GM23248 (cell line): ENCODE results near the gene ST6GAL1. TPM values are rescaled to one million over a fixed set of nuclear protein-coding genes. Genes with fewer than 3 reads are reported as not detected.
"Not testable (repeated sequence)": the region's sequence is repeated elsewhere in the genome, so short reads cannot be mapped to it uniquely, and the experiment has no call there.

Experiments used
- DNase-seq: peaks from one replicate; pipeline ENCODE4 v3.0.0-alpha.2; 2015
- H2AFZ ChIP-seq: fragments of 200-600 bp; sonication (generic); 2 replicates; pipeline ENCODE4 v1.6.1; 2016; ENCODE audit warnings: antibody characterized with exemption
- H3F3A ChIP-seq: fragments of 200-600 bp; sonication (generic); 2 replicates; pipeline ENCODE4 v1.6.1; 2016; ENCODE audit warnings: mild to moderate bottlenecking, antibody characterized with exemption, mixed run types; ENCODE audit not compliant: insufficient read depth
- H3K27ac ChIP-seq: fragments of 200-600 bp; sonication (generic); 2 replicates; pipeline ENCODE4 v1.5.1; 2016; ENCODE audit warnings: mild to moderate bottlenecking
- H3K27me3 ChIP-seq: fragments of 200-600 bp; sonication (generic); replicated peaks from 2 replicates; pipeline ENCODE4 v1.6.1; 2016; ENCODE audit warnings: mild to moderate bottlenecking; ENCODE audit not compliant: insufficient read depth
- H3K36me3 ChIP-seq: fragments of 200-600 bp; sonication (generic); 2 replicates; pipeline ENCODE4 v1.6.1; 2016; ENCODE audit warnings: low read depth, mild to moderate bottlenecking
- H3K4me1 ChIP-seq: fragments of 200-600 bp; sonication (generic); 2 replicates; pipeline ENCODE4 v1.6.1; 2016; ENCODE audit warnings: mild to moderate bottlenecking; ENCODE audit not compliant: insufficient read depth
- H3K4me2 ChIP-seq: fragments of 200-600 bp; sonication (generic); one replicate; pipeline ENCODE4 v1.6.1; 2016; ENCODE audit warnings: mild to moderate bottlenecking; ENCODE audit not compliant: unreplicated experiment
- H3K4me3 ChIP-seq: fragments of 200-600 bp; sonication (generic); 2 replicates; pipeline ENCODE4 v1.5.1; 2016; ENCODE audit warnings: mild to moderate bottlenecking
- H3K79me2 ChIP-seq: fragments of 200-600 bp; sonication (generic); 2 replicates; pipeline ENCODE4 v1.6.1; 2016; ENCODE audit warnings: mild to moderate bottlenecking; ENCODE audit not compliant: insufficient read depth
- H3K9ac ChIP-seq: fragments of 200-600 bp; sonication (generic); 2 replicates; pipeline ENCODE4 v1.6.1; 2016; ENCODE audit warnings: mild to moderate bottlenecking
- H3K9me2 ChIP-seq: fragments of 200-600 bp; sonication (generic); 2 replicates; pipeline ENCODE4 v1.6.1; 2016; ENCODE audit warnings: mixed run types, mild to moderate bottlenecking, moderate library complexity; ENCODE audit not compliant: insufficient read depth
- H3K9me3 ChIP-seq: fragments of 200-600 bp; sonication (generic); one replicate; pipeline ENCODE4 v1.6.1; 2017; ENCODE audit warnings: low read depth
- H4K20me1 ChIP-seq: fragments of 200-600 bp; sonication (generic); 2 replicates; pipeline ENCODE4 v1.6.0; 2016; ENCODE audit not compliant: insufficient read depth
- EZH2 ChIP-seq: fragments of 200-600 bp; sonication (generic); IDR thresholded peaks from 2 replicates; pipeline ENCODE4 v1.6.1; 2018; ENCODE audit warnings: antibody characterized with exemption, mild to moderate bottlenecking; ENCODE audit not compliant: insufficient read depth, poor library complexity, severe bottlenecking
- EZH2phosphoT487 ChIP-seq: fragments of 200-600 bp; sonication (generic); IDR thresholded peaks from 2 replicates; pipeline ENCODE4 v1.6.1; 2018; ENCODE audit warnings: antibody characterized with exemption, moderate library complexity, mild to moderate bottlenecking, low read depth; ENCODE audit not compliant: insufficient read depth
- WGBS, 2 experiments: methylation state at CpG; one replicate each; pipeline ENCODE4 v1.1.6; 2015 to 2017; ENCODE audit warnings: low lambda C conversion rate in 2 of 2, low coverage in 1 of 2; ENCODE audit errors: missing lambda C conversion rate in 2 of 2; 5-methylcytosine and 5-hydroxymethylcytosine counted together
- in situ Hi-C: fragments of 300-500 bp; cut with MboI; formaldehyde crosslinking; loops from 2 replicates; pipeline ENCODE4 v1.15.0; 2020
- polyA plus RNA-seq: library from polyadenylated mRNA; unstranded; fragments of >200 nt; fragmentation: Nextera tagmentation; extraction: Ambion mirVana; gene quantifications from 2 replicates; pipeline ENCODE4 v1.2.1, GENCODE V29; 2016
- total RNA-seq: library from RNA; depleted of rRNA; stranded (reverse); fragments of >200 nt; shearing (Covaris generic); gene quantifications from 2 replicates; pipeline ENCODE4 v1.2.3, GENCODE V29; 2014

ST6GAL1 gene
- total and polyA plus RNA-seq, 2 experiments from 2014 or later = 0.20 TPM; not detected in 1

- Histone ChIP-seq H2AFZ (no peak overlapping the region), H4K20me1 (no peaks in the 10 kb centered on the region), H3K9me3 (no peaks in the 10 kb centered on the region), H3K79me2 (no peaks in the 10 kb centered on the region), H3K27ac (no peak overlapping the region), H3K4me1 (no peaks in the 10 kb centered on the region), H3F3A (no peaks in the 10 kb centered on the region; the same call in 1 of the 2 replicates), H3K9me2 (no peaks in the 10 kb centered on the region), H3K36me3 (no peaks in the 10 kb centered on the region), H3K4me2 (no peak overlapping the region), H3K4me3 (no peak overlapping the region), H3K27me3 (peaks cover 31% of the 10 kb centered on the region), H3K9ac (no peak overlapping the region)
- TF ChIP-seq EZH2phosphoT487 = no peak
- DNase-seq = no peak
- in situ Hi-C loops = no loop called here
- WGBS, 2 experiments = 37 to 52% methylated on average over 8 to 10 of the region's 10 CpGs
These were observed 35.0 kb downstream of the ST6GAL1 start for GRCh38 chr3:186965141-186965879.

GRCh38 chr3:186966406-186966805 lies 36.1 kb downstream of the ST6GAL1 start:
- Histone ChIP-seq H3K4me3 (no peak overlapping the region), H3K4me2 (no peak overlapping the region), H3K9me3 (no peaks in the 10 kb centered on the region), H3K9me2 (no peaks in the 10 kb centered on the region), H3K4me1 (no peaks in the 10 kb centered on the region), H3K79me2 (no peaks in the 10 kb centered on the region), H3K9ac (no peak overlapping the region), H3F3A (no peaks in the 10 kb centered on the region; the same call in 1 of the 2 replicates), H3K27ac (no peak overlapping the region), H2AFZ (no peak overlapping the region), H4K20me1 (no peaks in the 10 kb centered on the region), H3K27me3 (peaks cover 31% of the 10 kb centered on the region), H3K36me3 (no peaks in the 10 kb centered on the region)
- no peak for DNase-seq
- TF ChIP-seq EZH2 (no peak), EZH2phosphoT487 (no peak)
- in situ Hi-C loops = no loop called here
- 48 to 58% methylated on average over 6 of the region's 6 CpGs for WGBS, 2 experiments

DNA sequence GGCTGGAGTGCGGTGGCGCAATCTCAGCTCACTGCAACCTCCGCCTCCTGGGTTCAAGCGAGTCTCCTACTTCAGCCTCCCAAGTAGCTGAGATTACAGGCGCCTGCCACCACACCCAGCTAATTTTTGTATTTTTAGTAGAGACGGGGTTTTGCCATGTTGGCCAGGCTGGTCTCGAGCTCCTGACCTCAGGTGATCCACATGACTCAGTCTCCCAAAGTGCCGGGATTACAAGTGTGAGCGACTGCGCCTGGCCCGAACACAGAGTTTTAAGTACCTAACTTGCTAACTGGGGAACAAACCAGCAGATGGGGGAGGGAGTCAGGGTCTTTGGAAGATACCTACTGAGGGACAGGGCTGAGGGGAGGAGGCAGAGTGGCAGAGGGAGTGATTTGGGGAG lies 36.9 kb downstream of the ST6GAL1 start:
- H2AFZ ChIP-seq, H4K20me1 ChIP-seq, H3K27ac ChIP-seq, H3F3A ChIP-seq, H3K79me2 ChIP-seq, H3K9ac ChIP-seq, H3K9me3 ChIP-seq, H3K4me1 ChIP-seq, H3K4me3 ChIP-seq, H3K9me2 ChIP-seq, H3K4me2 ChIP-seq, DNase-seq, in situ Hi-C loops, H3K36me3 ChIP-seq: not testable (repeated sequence)
- 69 to 73% methylated on average over 11 of the region's 11 CpGs for WGBS, 2 experiments
- H3K27me3 ChIP-seq = peaks cover 31% of the 10 kb centered on the region

DNA sequence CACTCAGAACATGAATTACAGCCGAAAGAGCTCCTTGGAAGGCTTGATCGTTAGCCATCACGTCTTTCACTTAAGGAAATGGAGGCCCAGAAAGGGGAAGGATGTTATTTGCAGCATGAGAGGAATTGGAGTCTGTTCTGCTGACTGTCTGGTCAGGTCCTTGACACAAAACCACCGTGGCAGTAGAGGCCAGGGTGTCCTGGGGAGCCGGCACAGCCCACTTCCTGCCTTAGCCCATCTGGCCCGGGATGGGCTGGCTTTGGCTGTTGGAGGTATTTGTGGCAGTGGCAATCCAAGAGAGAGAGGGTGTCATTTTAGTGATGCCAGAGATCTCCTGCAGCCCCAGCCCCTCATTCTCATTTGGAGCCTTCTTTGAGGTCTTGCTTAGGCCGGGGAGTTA lies 37.4 kb downstream of the ST6GAL1 start:
- in situ Hi-C loops = no loop called here
- Histone ChIP-seq H3K9me2 (no peaks in the 10 kb centered on the region), H3K4me1 (no peaks in the 10 kb centered on the region), H3K4me2 (no peak overlapping the region), H3K9ac (no peak overlapping the region), H2AFZ (no peak overlapping the region), H3K9me3 (no peaks in the 10 kb centered on the region), H3K27ac (no peak overlapping the region), H3F3A (no peaks in the 10 kb centered on the region; the same call in 1 of the 2 replicates), H4K20me1 (no peaks in the 10 kb centered on the region), H3K79me2 (no peaks in the 10 kb centered on the region), H3K27me3 (peaks cover 27% of the 10 kb centered on the region), H3K4me3 (no peak overlapping the region), H3K36me3 (no peaks in the 10 kb centered on the region)
- DNase-seq = no peak
- TF ChIP-seq EZH2phosphoT487 (no peak), EZH2 (no peak)
- WGBS, 2 experiments = 45 to 50% methylated on average over 7 of the region's 7 CpGs

DNA sequence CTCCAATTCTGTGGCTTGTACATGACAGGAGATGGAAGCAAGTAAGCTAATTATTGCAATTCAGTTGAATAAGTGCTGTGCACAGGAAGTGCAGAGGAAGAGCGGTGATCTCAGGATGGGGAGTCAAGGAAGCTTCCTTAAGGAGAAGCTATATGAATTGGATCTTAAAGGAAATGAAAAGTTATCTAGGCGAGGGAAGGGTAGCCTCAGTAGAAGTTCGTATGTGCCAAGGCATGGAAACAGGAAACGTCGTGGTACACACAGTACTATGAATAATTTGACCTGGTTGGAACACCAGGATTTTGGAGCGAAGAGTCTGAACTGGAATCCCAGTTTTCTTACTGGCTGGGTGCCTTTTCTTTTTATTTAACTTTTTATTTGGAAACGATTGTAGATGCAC lies 39.3 kb downstream of the ST6GAL1 start:
- TF ChIP-seq EZH2phosphoT487 = no peak
- TF ChIP-seq EZH2 = no peak
- H3K27ac ChIP-seq = no peak overlapping the region
- no peaks in the 10 kb centered on the region; the same call in 1 of the 2 replicates for H3F3A ChIP-seq
- no peak overlapping the region for H3K9ac ChIP-seq
- H3K79me2 ChIP-seq = no peaks in the 10 kb centered on the region
- no peaks in the 10 kb centered on the region for H3K4me1 ChIP-seq
- H3K36me3 ChIP-seq = no peaks in the 10 kb centered on the region
- WGBS, 2 experiments = 13 to 15% methylated on average over 7 of the region's 7 CpGs
- no peak overlapping the region for H3K4me2 ChIP-seq
- no peaks in the 10 kb centered on the region for H4K20me1 ChIP-seq
- no peak for DNase-seq
- no peak overlapping the region for H2AFZ ChIP-seq
- H3K9me2 ChIP-seq = no peaks in the 10 kb centered on the region
- in situ Hi-C loops = no loop called here
- H3K4me3 ChIP-seq = no peak overlapping the region
- H3K9me3 ChIP-seq = no peaks in the 10 kb centered on the region
- H3K27me3 ChIP-seq = peaks cover 18% of the 10 kb centered on the region

- H3K4me3 ChIP-seq, in situ Hi-C loops, H3K4me2 ChIP-seq, H2AFZ ChIP-seq, H4K20me1 ChIP-seq, H3K9ac ChIP-seq, H3K4me1 ChIP-seq, H3F3A ChIP-seq, DNase-seq, H3K27ac ChIP-seq, H3K36me3 ChIP-seq, H3K79me2 ChIP-seq, H3K9me3 ChIP-seq, H3K9me2 ChIP-seq: not testable (repeated sequence)
- H3K27me3 ChIP-seq = peaks cover 14% of the 10 kb centered on the region
- 36 to 45% methylated on average over 10 of the region's 10 CpGs for WGBS, 2 experiments
These were observed 40.8 kb downstream of the ST6GAL1 start for GRCh38 chr3:186971106-186971505.
